Endothelial cell of umbilical vein (primary cell): Measurements from ENCODE around the gene LDLRAD4. TPM values are rescaled to one million over a fixed set of nuclear protein-coding genes. Genes with fewer than 3 reads are reported as not detected.

ENCODE experiments used
- BruUV-seq: library from RNA; stranded (reverse); fragments of 400-500 nt; replicated peaks from 2 replicates; lab custom pipeline; 2021; lab: Mats Ljungman, UMichigan
- CTCF ChIA-PET: fragments of 300-600, 350-600 bp; sonication (Branson Sonifier 250); formaldehyde crosslinking; loops from one replicate; lab custom pipeline; 2021; ENCODE audit warnings: antibody characterized with exemption, inconsistent platforms; lab: Charles Lee
- POLR2A ChIA-PET: fragments of 300-600, 350-600 bp; sonication (Branson Sonifier 250); formaldehyde crosslinking; loops from one replicate; lab custom pipeline; 2021; ENCODE audit warnings: antibody characterized with exemption, inconsistent platforms; lab: Charles Lee
- DNase-seq: peaks from one replicate; pipeline ENCODE4 v3.0.0-alpha.2; 2011; ENCODE audit warnings: low read depth, low spot score
- FAIRE-seq: peaks from 2 replicates; lab custom pipeline; 2011; peaks lifted over from hg19 to GRCh38; lab: Jason Lieb, UNC
- H2AFZ ChIP-seq: 2 replicates; pipeline ENCODE4 v1.6.0; 2012; ENCODE audit warnings: low read depth, low read length, control low read depth, inconsistent platforms
- H3K27ac ChIP-seq: 2 replicates; pipeline ENCODE4 v1.5.1; 2011; ENCODE audit warnings: low read depth, mild to moderate bottlenecking, control low read depth, low read length, moderate library complexity; ENCODE audit not compliant: insufficient read depth
- H3K27me3 ChIP-seq, 2 experiments: 2 replicates each; pipeline versions ENCODE4 v1.6.0 to v1.6.1; 2011; ENCODE audit warnings: low read length in 2 of 2, mixed read lengths in 1 of 2; ENCODE audit not compliant: control insufficient read depth in 2 of 2, insufficient read depth in 2 of 2
- H3K36me3 ChIP-seq, 2 experiments: 2 replicates in 1 of 2; 3 replicates in 1 of 2; pipeline ENCODE4 v1.5.1; 2011; ENCODE audit warnings: low read length in 2 of 2, mild to moderate bottlenecking in 1 of 2, moderate library complexity in 1 of 2; ENCODE audit not compliant: control insufficient read depth in 2 of 2, insufficient read depth in 2 of 2; ENCODE audit errors: extremely low read depth in 1 of 2
- H3K4me1 ChIP-seq: 3 replicates; pipeline ENCODE4 v1.5.1; 2011; ENCODE audit warnings: mild to moderate bottlenecking, low read length; ENCODE audit not compliant: control insufficient read depth, insufficient read depth; ENCODE audit errors: extremely low read depth
- H3K4me2 ChIP-seq: 2 replicates; pipeline ENCODE4 v1.6.1; 2011; ENCODE audit warnings: low read length, control low read depth, mixed read lengths; ENCODE audit not compliant: insufficient read depth
- H3K4me3 ChIP-seq, 3 experiments: fragments of 200-600 bp in 1 of 3; sonication (generic), shearing (Covaris generic) in 1 of 3; replicated peaks in 1 of 3; 2 replicates each; pipeline ENCODE4 v1.5.1; 2011 to 2016; ENCODE audit warnings: control low read depth in 3 of 3, low read length in 3 of 3, mild to moderate bottlenecking in 2 of 3, inconsistent platforms in 1 of 3, low read depth in 1 of 3, moderate library complexity in 1 of 3; ENCODE audit not compliant: insufficient read depth in 1 of 3
- H3K79me2 ChIP-seq: 2 replicates; pipeline ENCODE4 v1.6.0; 2012; ENCODE audit warnings: low read length, inconsistent platforms; ENCODE audit not compliant: control insufficient read depth, insufficient read depth
- H3K9ac ChIP-seq: replicated peaks from 2 replicates; pipeline ENCODE3; 2011; ENCODE audit warnings: low read length, control low read depth; ENCODE audit not compliant: insufficient read depth; ENCODE audit errors: extremely low read depth
- H3K9me1 ChIP-seq: replicated peaks from 3 replicates; pipeline ENCODE4 v1.6.0; 2011; ENCODE audit warnings: mild to moderate bottlenecking, low read length; ENCODE audit not compliant: control insufficient read depth, insufficient read depth; ENCODE audit errors: extremely low read depth
- H3K9me3 ChIP-seq: replicated peaks from 2 replicates; pipeline ENCODE4 v1.5.1; 2012; ENCODE audit warnings: low read length, inconsistent platforms; ENCODE audit not compliant: control insufficient read depth, insufficient read depth
- H4K20me1 ChIP-seq: replicated peaks from 2 replicates; pipeline ENCODE3; 2011; ENCODE audit warnings: mild to moderate bottlenecking, low read length; ENCODE audit not compliant: control insufficient read depth, insufficient read depth; ENCODE audit errors: extremely low read depth
- FOS ChIP-seq: IDR thresholded peaks from 2 replicates; pipeline ENCODE4 v1.6.1; 2011; ENCODE audit warnings: mild to moderate bottlenecking, low read length, moderate library complexity, borderline replicate concordance; ENCODE audit not compliant: insufficient read depth
- GATA2 ChIP-seq: IDR thresholded peaks from 2 replicates; pipeline ENCODE4 v1.7.0; 2011; ENCODE audit warnings: low read depth, mild to moderate bottlenecking, moderate library complexity, mixed read lengths, low read length; ENCODE audit not compliant: insufficient read length, insufficient read depth
- JUN ChIP-seq: IDR thresholded peaks from 2 replicates; pipeline ENCODE4 v1.6.1; 2011; ENCODE audit warnings: borderline replicate concordance, low read depth; ENCODE audit not compliant: insufficient read length, insufficient read depth
- MYC ChIP-seq: IDR thresholded peaks from one replicate; pipeline ENCODE4 v1.6.1; 2011; ENCODE audit warnings: mild to moderate bottlenecking, low read depth, low read length
- POLR2AphosphoS5 ChIP-seq: IDR thresholded peaks from 2 replicates; pipeline ENCODE4 v1.6.1; 2012; ENCODE audit warnings: low read depth, mild to moderate bottlenecking, control low read depth, low read length, moderate library complexity; ENCODE audit not compliant: insufficient read depth
- dilution Hi-C: fragments of 300-500 bp; cut with MboI; formaldehyde crosslinking; loops from one replicate; pipeline ENCODE4 v1.15.0; 2019; ENCODE audit warnings: low sequenced_read_pairs; ENCODE audit not compliant: extremely low pct_ligation_motif_present
- intact Hi-C: fragments of 100-400 bp; cut with micrococcal nuclease; formaldehyde crosslinking; loops from one replicate; pipeline ENCODE4 v1.10.0; 2022
- polyA plus RNA-seq, 4 experiments: library from polyadenylated mRNA; depleted of rRNA in 3 of 4; stranded (reverse) in 3 of 4; unstranded in 1 of 4; fragments of >200 nt; gene quantifications; 2 replicates each; pipeline versions ENCODE4 v1.2.1 to v1.2.3, GENCODE V29; 2011 to 2012; ENCODE audit warnings: missing spikeins in 1 of 4
- total RNA-seq: library from RNA; stranded (reverse); gene quantifications from 2 replicates; pipeline ENCODE4 v1.2.3, GENCODE V29; 2021
- TF ChIP-seq, protein P1 (sequence below), 2 donors: IDR thresholded peaks; 1 replicate in 1 of 2; 2 replicates in 1 of 2; pipeline ENCODE4 v1.5.1; 2011; ENCODE audit warnings: low read length in 2 of 2, mild to moderate bottlenecking in 2 of 2, moderate library complexity in 2 of 2, control low read depth in 1 of 2, inconsistent platforms in 1 of 2, low read depth in 1 of 2; ENCODE audit not compliant: insufficient read depth in 1 of 2; ENCODE audit errors: extremely low read depth in 1 of 2

LDLRAD4 gene
- total and polyA plus RNA-seq, 2 donors (not counting 3 experiments of a cell fraction or from before 2014, with no cell fraction given) = 5.2 to 6.5 TPM

DNA sequence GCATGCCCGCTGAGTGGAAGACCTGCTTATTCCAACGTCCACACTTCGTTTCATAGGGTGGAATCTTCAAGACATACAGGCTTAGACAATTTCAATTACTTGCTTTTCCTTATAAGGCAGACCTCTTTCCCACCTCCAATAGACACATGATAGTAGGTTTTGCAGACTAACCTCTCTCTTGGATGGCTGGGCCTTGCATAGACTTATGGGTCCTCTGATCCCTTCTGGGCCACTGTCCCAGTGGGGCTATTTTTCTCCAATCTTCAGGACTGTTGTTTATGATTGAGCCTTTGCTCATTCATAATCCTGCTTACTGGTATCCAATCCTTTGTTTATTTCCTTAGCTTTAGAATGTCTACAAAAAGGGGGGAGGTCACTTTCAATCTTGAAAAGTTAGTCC is 368.9 kb downstream of the LDLRAD4 start:
- H3K4me3 ChIP-seq = no peak overlapping the region
- H3K36me3 ChIP-seq = no peaks in the 10 kb centered on the region
- no TSS peak for BruUV-seq
- peaks cover 0 to 4% of the 10 kb centered on the region in 2 experiments for H3K27me3 ChIP-seq
- FAIRE-seq (no peak), DNase-seq (no peak)
- no peak overlapping the region for H3K9ac ChIP-seq
- no peaks in the 10 kb centered on the region for H3K9me1 ChIP-seq
- H2AFZ ChIP-seq = no peak overlapping the region
- H3K4me1 ChIP-seq = no peaks in the 10 kb centered on the region
- H3K79me2 ChIP-seq = no peaks in the 10 kb centered on the region
- intact Hi-C loops (no loop called here), dilution Hi-C loops (no loop called here)
- H3K27ac ChIP-seq = no peak overlapping the region
- H3K4me2 ChIP-seq = no peak overlapping the region
- CTCF ChIA-PET = interaction anchor here (1.0 kb wide), 1 partner anchor 9 kb away, joined by 5 read pairs; no protein-coding TSS in a partner anchor
- H4K20me1 ChIP-seq = no peaks in the 10 kb centered on the region
- TF ChIP-seq, protein P1, sequence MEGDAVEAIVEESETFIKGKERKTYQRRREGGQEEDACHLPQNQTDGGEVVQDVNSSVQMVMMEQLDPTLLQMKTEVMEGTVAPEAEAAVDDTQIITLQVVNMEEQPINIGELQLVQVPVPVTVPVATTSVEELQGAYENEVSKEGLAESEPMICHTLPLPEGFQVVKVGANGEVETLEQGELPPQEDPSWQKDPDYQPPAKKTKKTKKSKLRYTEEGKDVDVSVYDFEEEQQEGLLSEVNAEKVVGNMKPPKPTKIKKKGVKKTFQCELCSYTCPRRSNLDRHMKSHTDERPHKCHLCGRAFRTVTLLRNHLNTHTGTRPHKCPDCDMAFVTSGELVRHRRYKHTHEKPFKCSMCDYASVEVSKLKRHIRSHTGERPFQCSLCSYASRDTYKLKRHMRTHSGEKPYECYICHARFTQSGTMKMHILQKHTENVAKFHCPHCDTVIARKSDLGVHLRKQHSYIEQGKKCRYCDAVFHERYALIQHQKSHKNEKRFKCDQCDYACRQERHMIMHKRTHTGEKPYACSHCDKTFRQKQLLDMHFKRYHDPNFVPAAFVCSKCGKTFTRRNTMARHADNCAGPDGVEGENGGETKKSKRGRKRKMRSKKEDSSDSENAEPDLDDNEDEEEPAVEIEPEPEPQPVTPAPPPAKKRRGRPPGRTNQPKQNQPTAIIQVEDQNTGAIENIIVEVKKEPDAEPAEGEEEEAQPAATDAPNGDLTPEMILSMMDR (IDR thresholded peaks at IDR 0.05; ENCODE audit: extremely low read depth in 1 of 2, insufficient read depth in 1 of 2, low read depth in 1 of 2, low read length in 2 of 2) = no peak
- TF ChIP-seq MYC (no peak), GATA2 (no peak), FOS (no peak), JUN (no peak), POLR2AphosphoS5 (no peak)
- POLR2A ChIA-PET = no interaction called here
- H3K9me3 ChIP-seq = no peaks in the 10 kb centered on the region
